ENCODE results near the gene MAP3K20.

MAP3K20 gene

GRCh38 chr2:173050684-173051083, 25.0 kb upstream of the MAP3K20 start:
- no peak for DNase-seq (ENCODE audit: low read depth, low spot score)

DNA sequence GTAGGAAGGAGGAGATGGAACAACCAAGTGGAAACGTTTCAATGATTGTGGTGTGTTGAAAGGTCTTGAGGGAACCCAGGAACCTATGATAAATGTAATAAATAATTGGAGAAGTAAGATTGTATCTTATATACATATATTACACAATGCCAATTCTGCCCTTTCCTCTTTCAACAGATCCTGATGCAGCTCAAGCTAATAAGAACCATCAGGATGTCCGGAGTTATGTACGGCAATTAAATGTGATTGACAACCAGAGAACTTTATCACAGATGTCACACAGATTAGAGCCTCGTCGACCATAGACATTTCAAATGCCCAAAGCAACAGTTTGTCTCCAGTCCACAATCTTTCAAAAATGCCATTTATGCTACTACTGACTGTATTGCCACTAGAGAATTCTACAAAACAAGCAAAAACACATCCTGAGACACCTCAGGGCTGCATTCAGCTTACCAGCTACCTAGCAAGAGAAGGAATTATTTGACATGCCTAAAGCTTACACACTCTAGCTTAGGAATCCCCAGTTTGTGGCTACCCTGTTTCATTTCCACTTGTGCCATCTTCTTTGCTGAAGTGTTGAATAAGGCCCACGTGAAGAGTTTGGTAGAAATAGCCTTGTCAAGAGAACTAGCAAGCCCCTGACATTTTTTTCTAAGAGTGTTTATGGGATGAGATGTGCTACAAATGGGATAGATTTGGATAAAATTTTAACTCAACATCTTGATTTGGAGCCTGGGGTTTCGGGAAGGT, 24.0 kb upstream of the MAP3K20 start:
- DNase-seq (ENCODE audit: low read depth, low spot score) = no peak

- DNase-seq (ENCODE audit: low read depth, low spot score) = no peak
Measured at GRCh38 chr2:173053043-173053699, 22.5 kb upstream of the MAP3K20 start.

DNA sequence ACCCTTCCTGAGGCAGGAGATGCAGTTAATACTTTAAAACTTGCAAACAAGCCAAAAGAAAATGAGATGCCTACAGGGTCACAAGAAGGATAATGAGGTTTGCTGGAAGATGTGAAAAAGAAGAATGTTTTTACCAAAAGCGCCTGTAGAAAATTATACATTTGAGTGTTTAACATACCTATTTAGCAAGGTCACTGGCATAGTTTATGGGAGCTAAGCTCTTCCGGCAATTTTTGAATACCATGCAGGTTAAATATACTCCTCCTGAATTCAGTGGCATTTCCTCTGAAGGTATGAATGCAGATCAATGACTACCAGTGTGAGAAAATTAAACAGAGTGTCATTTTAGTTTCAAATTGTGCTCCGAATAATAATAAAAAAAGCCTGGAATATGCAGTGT, 21.2 kb upstream of the MAP3K20 start:
- peak; percentile 16 for DNase-seq (ENCODE audit: low read depth, low spot score)

- DNase-seq (ENCODE audit: low read depth, low spot score) = no peak
Measured at GRCh38 chr2:173056705-173057364, 18.8 kb upstream of the MAP3K20 start.

GRCh38 chr2:173058097-173058496, 17.5 kb upstream of the MAP3K20 start:
- no peak for DNase-seq (ENCODE audit: low read depth, low spot score)

DNA sequence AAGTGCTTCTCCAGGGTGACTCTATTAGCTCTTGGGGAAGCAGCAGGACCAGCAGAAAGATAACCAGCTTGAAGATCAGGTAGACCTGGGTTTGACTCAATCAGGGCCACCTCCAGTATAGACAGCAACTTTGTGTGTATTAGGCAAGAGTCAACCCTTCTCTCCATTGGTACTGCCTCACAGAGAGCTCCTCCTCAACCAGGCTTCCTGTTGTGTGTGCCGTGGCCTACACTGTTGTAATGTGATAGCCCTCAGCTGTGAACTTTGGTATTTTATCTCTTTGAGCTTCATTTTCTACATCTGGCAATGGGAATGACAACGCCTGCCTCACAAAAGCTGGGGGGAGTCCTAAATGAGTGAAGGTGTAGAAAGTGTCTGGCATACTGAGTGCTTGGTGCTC, 17.0 kb upstream of the MAP3K20 start:
- DNase-seq (ENCODE audit: low read depth, low spot score) = no peak

DNA sequence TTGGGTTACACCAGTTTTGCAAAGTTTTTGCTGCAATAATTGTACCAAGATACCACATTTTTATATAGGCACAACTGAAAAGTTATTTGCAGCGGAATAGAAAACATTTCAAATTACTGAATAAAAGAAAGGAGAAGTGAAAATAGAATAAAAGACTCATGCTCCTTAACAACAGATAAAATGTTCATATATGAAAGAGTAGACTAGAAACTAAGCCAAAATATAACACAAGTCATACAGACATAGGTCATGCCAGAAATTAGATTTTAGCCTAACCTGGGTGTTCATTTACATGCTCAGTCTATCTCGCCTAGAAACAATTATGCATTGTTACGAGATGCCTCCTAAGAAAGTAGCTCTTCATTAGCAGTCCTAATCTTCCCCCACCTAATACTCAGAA, 16.4 kb upstream of the MAP3K20 start:
- DNase-seq (ENCODE audit: low read depth, low spot score) = no peak

DNA sequence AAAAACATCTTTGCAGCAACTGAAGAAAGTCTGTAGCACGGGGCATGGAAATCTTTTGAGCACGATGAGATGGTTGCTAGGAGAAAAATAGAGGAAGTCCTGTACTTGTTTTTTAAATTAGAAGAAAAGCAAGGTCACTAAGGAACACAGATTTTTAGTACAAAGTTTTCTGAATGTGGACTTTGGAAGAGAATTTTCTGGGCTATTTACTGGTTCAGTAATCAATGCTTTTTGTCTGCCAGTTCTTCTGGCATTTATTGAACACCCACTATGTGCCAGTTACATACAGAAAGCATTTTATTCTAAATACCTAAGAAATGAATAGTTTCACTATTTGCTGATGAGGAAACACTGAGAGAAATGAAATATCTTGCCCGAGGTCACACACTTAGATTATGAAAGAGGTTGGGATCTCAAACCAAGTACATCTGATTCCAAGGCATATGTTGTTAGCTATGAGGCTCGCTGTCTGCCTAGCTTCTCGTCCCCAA, 15.6 kb upstream of the MAP3K20 start:
- DNase-seq (ENCODE audit: low read depth, low spot score) = no peak

- no peak for DNase-seq (ENCODE audit: low read depth, low spot score)
Measured at GRCh38 chr2:173062801-173063200, 12.8 kb upstream of the MAP3K20 start.

DNA sequence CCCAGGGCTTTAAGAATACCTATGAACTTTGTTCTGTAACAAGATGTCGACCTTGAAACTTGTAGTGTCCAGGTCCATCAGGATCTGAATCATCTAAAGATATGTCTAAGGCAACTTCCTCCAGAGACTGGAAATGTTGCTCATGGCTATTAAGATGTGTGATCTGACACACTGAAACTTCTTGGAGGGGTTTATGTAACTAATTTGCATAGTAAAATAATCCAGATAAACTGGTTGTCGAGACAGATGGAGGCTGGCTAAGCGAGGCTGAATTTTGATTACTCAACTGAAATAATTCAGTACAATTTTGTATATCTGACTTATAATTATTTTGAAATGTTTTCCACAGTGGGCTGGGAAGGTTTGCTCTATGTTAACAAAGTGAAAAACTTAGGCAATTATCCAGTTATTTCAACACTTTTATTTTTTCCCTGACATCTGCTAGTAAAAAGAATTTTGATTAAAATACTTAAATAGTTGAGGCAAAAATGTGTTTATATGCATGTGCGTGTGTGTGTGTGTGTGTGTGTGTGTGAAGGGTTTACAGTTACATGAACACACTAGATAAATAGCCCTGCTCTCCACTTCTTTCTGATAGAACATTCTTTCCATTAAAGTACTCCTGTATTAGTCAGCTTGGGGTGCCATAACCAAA, 11.4 kb upstream of the MAP3K20 start:
- DNase-seq (ENCODE audit: low read depth, low spot score) = no peak

GRCh38 chr2:173066887-173067676, 8.6 kb upstream of the MAP3K20 start:
- no peak for DNase-seq (ENCODE audit: low read depth, low spot score)

GRCh38 chr2:173075056-173075780, 428 bp upstream of the MAP3K20 start:
- no peak for DNase-seq (ENCODE audit: low read depth, low spot score)

DNA sequence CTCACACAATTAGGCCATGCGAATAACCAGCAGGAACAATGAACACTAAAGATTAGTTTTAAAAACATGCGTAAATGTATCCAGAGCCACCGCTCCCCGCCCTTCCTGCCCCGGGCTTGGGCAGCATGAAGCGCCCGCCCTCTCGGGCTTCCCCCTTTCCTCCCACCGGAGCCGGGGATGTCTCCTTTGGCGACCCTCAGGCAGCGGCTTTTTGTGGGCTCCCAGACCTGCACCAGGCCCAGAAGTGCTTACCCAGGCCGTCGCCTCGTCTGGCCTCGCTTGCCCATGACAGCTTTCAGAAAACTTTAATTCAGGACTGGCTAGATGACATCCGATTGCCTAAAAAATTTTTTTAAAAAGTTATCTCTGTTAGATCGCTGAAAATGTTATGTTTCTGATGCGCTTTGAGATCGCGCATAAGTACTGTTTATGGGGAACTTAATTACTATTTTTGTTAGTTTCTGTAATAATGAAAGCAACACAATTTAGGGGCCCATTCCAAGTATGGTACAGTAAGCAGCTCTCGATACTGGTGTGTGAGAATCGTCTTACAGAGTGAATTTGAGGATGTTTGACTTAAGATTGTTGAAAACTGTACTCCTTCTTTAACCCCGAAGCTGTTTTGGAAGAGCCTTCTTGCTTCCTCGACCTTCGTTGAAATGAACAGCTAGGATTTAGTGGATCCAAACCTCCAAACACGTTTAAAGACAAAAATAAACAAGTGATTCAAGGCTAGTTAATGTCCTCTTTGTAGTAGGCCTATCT, 1.1 kb downstream of the MAP3K20 start:
- peak; percentile 71 for DNase-seq (ENCODE audit: low read depth, low spot score)

- DNase-seq (ENCODE audit: low read depth, low spot score) = peak; percentile 34
Measured at GRCh38 chr2:173077506-173078177, 2.0 kb downstream of the MAP3K20 start.

DNA sequence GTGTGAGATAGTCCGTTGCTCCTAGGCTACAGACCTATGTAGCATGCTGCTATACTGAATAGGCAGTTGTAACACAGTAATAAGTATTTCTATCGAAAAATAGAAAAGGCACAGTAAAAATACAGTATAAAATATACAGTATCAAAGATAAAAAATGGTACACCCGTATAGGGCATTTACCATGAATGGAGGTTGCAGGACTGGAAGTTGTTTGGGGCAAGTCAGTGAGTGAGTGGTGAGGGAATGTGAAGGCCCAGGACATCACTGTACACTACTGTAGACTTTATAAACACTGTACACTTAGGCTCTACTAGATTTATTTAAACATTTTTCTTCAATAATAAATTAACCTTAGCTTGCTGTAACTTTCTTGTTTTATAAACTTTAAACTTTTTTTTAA, 3.5 kb downstream of the MAP3K20 start:
- no peak for DNase-seq (ENCODE audit: low read depth, low spot score)

DNA sequence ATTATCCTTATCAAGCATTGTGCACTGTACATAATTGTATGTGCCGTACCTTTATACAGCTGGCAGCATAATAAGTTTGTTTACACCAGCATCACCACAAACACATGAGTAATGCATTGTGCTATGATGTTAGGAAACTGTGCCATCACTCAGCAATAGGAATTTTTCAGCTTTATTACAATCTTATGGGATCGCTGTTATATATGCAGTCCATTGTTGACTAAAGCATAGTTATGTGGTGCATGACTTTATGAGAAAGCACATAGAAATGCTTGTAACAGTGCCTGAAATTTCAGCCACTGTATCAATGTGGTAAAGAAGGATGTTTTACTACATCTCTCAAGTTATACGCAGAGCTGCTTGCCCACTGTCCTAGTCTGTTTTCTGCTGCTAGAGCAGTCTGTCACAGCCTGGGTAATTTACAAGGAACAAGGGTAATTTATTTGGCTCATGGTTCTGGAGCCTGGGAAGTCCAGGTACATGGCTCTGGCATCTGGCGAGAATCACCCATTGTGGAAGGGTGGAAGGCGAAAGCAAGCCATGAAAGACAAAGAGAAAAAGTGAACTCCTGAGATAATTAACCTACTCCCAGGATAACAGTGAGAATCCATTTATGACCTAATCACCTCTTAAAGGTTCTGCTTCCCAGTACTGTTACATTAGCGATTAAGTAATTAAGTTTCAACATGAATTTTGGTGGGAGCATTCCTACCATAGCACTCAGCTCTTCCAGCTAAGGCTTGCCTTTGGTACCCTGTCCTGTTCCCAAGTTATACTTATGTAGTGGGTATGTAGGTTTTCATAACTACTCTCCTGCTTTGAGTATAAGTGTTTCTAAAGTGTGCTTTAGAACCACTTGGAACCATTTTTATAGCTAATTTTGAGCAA, 4.6 kb downstream of the MAP3K20 start:
- DNase-seq (ENCODE audit: low read depth, low spot score) = peak; percentile 81

- no peak for DNase-seq (ENCODE audit: low read depth, low spot score)
Measured at GRCh38 chr2:173086518-173087213, 11.0 kb downstream of the MAP3K20 start.

Data from astrocyte of the hippocampus (primary cell).